GM19239 (cell line): ENCODE data around the gene HSF2BP.
"Not testable (repeated sequence)": the region's sequence is repeated elsewhere in the genome, so short reads cannot be mapped to it uniquely, and the experiment has no call there.

Source experiments
- DNase-seq: peaks from one replicate; pipeline ENCODE4 v3.0.0; 2011; ENCODE audit warnings: low spot score; ENCODE audit not compliant: insufficient read length
- FAIRE-seq: peaks from 2 replicates; lab custom pipeline; 2011; peaks lifted over from hg19 to GRCh38; lab: Jason Lieb, UNC

Gene HSF2BP

DNA sequence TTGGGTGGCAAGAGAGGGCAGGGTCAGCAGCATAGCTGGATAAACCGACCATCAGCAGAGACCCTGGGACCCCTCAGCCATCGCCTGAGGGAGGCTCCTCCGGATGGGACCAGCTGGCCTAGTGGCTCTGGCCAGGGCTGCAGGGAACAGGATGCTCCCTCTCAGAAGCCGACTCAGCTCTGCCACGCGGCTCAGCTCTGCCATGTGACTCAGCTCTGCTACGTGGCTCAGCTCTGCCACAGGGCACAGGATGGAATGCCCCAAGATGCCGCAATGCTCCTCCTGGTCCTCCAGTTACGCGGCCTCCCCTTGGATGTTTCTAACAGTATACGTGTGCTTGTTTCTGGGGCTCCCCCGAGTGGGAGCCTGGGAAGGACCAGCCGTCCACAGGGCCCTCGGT, 165.8 kb downstream of the HSF2BP start:
- not testable (repeated sequence) for FAIRE-seq

DNA sequence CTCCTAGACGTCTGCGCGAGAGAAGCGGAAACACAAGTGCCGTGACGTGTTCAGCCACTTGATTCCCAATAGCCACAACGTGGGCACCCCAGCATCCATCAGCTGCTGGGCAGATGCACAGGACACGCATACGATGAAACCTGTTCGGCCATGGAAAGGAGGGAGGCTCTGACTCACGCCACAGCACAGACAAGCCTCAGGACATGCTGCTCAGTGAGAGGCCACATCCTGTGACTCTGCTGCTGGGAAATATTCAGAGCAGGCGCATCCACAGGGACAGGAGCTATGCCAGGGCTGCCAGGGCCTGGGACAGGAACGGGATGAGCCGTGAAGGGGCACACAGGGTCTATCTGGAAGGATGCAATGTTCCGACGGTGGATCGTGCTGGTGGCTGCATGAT, 171.1 kb downstream of the HSF2BP start:
- not testable (repeated sequence) for FAIRE-seq

More for the DNA sequence above, 165.8 kb downstream of the HSF2BP start:
- DNase-seq = not testable (repeated sequence)

DNA sequence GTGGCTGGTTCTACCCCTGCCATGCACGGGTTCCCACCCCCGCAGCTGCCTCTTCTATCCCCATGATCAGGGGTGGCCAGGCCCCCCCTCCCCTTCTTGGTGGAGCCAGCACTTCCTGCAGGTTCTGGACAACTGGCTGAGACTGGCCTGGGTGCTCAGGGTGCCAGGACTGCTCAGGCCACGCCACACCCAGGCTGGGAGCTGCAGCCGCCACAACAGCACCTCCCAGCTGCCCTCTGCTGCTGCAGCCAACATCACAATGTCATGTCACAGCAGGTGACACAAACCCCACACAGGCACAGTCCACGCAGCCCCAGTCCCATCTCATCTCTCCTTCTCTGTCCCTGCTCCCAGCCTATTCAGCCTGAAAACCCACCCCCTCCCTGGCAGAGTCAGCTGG, 173.2 kb downstream of the HSF2BP start:
- FAIRE-seq = not testable (repeated sequence)

More for the DNA sequence above, 171.1 kb downstream of the HSF2BP start:
- not testable (repeated sequence) for DNase-seq

DNA sequence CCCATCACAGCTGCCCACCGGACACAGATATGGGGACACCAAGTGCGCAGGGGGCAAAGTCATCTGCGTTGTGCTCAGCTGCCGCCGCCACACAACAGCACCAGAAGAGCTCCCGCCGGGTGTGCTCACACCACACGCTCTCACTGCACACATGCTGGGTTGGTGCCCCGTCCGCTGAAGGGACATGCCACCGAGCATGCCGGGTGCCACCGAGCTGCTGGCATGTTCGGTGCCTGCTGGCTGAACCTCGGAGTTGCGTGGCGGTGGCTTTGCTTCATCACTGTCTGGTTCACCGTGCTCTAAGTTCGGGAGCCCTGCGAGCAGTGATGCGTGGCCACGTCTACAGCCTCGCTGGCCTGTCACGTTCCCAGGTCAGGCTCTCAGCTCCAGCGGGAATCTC, 174.3 kb downstream of the HSF2BP start:
- DNase-seq, FAIRE-seq: not testable (repeated sequence)

More for the DNA sequence above, 173.2 kb downstream of the HSF2BP start:
- not testable (repeated sequence) for DNase-seq

DNA sequence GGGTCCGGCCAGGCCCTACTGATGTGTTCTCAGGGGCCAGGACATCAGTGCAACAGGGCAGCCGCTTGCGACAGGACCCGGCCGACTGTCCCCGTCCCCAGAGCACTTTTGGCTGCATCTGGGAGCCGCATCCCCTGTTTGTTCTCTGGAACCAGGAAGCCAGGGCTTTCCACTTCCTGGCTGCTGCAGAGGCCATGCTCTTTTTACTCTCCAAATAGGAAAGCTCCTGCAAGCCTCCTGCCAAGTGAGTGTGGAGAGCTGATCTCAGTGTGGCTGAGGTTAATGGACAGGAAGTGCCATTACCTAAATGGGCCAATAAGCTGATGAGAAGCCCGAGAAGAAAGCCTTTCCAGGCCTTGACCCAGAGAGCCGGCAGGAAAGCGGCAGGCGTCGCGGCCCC, 180.1 kb downstream of the HSF2BP start:
- FAIRE-seq, DNase-seq: not testable (repeated sequence)
